ENCODE data around the gene LIMK2.

DNA sequence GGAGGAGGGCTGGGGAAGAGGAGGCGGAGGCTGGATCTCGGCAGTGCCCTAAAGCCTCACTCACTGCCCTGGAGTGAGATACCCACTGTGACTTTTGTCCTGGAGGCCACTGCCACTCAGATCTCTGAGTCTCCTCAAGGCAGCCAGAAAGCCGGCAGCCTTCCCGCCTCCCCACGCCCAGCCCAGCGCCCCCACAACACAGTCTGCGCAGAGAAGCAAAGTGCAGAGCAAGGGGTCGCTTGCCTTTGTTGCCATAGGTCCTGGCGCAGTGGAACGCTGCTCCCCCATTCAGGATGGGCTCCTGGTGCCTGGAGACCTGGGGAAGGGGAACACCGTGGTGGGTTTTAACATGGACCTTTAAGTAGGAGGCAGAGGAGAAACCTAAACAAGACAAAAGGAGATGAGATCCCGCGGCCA lies 116.5 kb downstream of the LIMK2 start:
- TF ChIP-seq, protein P1, sequence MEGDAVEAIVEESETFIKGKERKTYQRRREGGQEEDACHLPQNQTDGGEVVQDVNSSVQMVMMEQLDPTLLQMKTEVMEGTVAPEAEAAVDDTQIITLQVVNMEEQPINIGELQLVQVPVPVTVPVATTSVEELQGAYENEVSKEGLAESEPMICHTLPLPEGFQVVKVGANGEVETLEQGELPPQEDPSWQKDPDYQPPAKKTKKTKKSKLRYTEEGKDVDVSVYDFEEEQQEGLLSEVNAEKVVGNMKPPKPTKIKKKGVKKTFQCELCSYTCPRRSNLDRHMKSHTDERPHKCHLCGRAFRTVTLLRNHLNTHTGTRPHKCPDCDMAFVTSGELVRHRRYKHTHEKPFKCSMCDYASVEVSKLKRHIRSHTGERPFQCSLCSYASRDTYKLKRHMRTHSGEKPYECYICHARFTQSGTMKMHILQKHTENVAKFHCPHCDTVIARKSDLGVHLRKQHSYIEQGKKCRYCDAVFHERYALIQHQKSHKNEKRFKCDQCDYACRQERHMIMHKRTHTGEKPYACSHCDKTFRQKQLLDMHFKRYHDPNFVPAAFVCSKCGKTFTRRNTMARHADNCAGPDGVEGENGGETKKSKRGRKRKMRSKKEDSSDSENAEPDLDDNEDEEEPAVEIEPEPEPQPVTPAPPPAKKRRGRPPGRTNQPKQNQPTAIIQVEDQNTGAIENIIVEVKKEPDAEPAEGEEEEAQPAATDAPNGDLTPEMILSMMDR (conservative IDR thresholded peaks at IDR 0.05): no peak
- no peak for TF ChIP-seq ZFX (IDR thresholded peaks at IDR 0.05)

All from C4-2B (cell line).